GM21381 (cell line): Measurements from ENCODE around the gene TMEM161A.
A peak's percentile ranks its signal among the peaks of the same experiment; 100 is the strongest.
"Not testable (repeated sequence)": the region's sequence is repeated elsewhere in the genome, so short reads cannot be mapped to it uniquely, and the experiment has no call there.

ENCODE experiments used
- ATAC-seq: cut with Tn5 transposase; IDR thresholded peaks from one replicate; pipeline ENCODE4 v1.9.1; 2021; ENCODE audit warnings: mild to moderate bottlenecking, moderate library complexity; ENCODE audit not compliant: unreplicated experiment

TMEM161A gene

GRCh38 chr19:19155495-19156219 lies 17.4 kb upstream of the TMEM161A start:
- ATAC-seq = peak; percentile 62

DNA sequence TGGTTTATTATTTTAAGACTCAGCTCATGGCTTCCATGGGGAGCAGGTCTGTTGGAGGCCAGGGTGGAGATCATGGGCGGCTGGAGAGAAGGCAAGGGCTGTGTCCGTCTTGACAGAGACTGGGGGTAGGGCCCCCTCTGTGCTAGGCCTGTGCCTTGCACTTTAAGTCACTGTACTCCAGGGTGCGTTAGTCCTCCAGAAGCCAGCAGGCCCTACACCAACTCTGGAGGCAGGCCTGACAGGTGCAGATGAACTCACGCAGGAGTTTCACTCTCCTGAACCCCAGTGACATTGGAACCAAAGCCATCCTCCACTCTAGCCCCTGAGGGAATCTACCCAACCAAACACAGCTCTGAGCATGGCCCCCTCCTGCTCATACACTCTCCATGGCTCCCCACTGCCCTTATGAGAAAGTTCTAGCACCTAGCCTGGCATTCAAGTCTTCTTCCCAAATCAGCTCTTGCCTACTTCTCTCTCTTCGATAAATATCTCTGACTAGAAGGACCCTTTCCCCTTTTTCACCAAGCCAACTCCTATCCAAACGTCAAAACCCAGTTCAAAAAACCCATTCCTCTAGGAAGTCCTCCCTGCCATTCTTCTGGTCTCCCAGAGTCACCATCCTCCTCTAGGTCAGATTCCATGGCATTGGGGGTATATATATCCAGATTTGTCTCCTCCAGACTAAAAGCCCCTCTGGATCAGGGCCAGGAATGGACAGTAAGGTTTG lies 16.7 kb upstream of the TMEM161A start:
- no peak for ATAC-seq

- ATAC-seq = no peak
Observed at GRCh38 chr19:19152668-19153384, 14.5 kb upstream of the TMEM161A start.

DNA sequence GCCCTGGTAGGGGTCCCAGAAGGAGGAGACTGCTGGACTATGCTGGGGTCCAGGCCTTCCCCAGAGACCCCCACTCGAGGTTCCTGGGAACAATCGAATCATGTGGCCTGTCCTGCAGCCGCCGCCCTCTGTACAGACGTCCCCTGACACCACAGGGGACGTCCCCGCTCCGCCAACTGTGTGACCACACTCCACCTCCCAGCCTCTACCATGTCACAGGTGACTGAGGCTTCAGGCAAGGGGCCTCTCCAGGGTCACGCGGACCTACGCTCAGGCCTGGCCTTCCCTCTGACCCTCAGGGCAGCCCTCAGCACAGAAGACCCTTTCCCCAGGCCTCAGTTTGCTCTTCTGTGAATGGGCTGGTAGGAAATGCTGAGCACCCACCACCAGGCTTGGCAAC lies 13.1 kb upstream of the TMEM161A start:
- no peak for ATAC-seq

GRCh38 chr19:19149435-19149834 lies 11.2 kb upstream of the TMEM161A start:
- ATAC-seq = no peak

DNA sequence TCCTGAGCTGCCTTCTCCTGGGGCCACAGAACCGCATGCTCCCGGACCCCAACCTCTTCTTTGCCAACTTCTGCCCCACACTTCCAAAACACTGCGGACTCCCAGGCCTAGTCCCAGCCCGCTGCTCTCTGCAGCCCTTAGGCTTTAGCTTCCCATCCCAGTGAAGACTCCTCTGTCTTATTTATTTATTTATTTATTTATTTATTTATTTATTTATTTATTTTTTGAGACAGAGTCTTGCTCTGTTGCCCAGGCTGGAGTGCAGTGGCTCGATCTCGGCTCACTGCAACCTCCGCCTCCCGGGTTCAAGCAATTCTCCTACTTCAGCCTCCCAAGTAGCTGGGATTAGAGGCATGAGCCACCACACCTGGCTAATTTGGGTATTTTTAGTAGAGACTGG lies 10.2 kb upstream of the TMEM161A start:
- not testable (repeated sequence) for ATAC-seq

GRCh38 chr19:19147344-19147743 lies 9.1 kb upstream of the TMEM161A start:
- no peak for ATAC-seq

DNA sequence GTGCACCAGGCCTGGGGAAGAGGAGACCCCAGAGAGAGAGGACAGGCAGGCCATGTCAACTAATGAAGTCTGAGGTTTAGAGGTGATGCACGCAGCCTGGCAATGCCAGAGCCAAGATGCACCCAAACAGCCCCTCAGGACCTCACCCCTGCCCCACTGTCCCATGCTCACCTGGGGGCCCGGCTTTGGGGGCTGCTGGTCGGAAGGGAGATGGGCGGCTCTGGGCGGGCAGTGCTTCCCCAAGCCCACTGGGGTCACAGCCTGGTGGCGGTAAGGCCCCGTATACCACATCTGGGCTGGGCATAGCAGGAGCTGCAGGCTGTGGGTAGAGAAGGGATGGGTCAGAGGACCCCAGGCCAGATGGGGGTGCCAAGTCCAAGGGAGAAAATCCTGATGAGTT lies 8.6 kb upstream of the TMEM161A start:
- ATAC-seq = no peak

DNA sequence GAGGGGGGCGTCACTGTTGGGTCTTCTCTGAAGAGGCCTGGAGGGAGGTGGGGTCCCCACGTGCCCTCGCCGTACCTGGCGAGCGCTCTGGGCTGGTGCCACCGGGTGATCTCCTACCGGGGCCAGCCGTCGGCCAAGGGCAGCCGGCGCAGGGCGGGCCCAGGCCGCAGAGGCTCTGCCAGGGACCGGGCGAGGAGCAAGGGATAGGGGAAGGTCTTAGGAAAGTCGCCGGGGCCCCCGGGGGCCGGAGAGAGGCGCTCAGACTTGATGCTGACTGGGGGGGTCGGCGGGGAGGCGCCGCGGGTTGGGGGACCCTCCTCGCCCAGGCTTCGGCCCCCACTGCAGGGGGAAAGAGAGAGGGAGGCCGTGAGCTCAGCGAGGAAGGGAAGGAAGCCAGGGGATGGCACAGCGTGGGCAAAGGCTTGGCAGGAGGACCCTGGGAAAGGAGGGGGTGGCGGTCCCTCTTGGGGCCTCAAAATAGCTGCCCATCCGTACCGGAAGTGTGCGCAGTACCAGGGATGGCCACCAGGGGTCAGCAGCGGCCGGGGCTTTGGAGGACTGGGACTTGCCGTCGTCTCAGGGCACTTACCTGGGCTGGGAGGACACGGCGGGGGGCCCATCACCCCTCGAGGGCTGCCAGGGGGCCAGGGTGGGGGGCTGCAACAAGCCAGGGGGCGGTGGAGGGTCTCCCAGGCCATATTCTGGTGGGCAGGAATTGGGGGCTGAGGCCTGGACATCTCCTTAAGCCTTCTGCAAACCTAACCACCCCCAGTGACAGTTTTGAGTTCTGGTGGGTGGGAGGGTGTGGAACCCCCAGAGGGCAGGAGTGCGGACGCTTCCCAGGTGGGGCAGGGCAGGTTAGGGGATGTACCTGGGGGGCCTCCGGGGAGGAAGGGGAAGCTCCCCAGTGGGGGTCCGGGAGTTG lies 7.7 kb upstream of the TMEM161A start:
- no peak for ATAC-seq

DNA sequence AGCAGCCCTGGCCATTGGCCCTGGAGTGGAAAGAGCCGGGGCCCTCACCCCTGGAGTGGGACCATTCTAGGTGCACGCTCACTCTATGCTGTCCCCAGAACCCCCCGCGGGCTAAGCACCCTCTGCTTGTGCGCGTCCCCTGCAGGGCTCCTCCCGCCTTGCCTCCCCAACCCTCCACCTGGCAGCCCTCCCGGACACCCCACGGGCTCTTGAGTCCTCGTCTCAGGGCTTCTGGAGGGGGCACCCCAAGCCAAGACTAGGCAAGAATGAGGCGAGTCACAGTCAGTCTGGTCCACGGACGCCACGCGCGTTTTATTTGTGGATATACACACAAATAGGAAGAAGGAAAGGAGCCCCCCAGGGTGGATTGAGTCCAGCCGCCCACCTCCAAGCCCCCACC lies 7.0 kb upstream of the TMEM161A start:
- ATAC-seq = no peak

- no peak for ATAC-seq
Observed at GRCh38 chr19:19142347-19142746, 4.1 kb upstream of the TMEM161A start.

- ATAC-seq = no peak
Observed at GRCh38 chr19:19140476-19140875, 2.2 kb upstream of the TMEM161A start.

DNA sequence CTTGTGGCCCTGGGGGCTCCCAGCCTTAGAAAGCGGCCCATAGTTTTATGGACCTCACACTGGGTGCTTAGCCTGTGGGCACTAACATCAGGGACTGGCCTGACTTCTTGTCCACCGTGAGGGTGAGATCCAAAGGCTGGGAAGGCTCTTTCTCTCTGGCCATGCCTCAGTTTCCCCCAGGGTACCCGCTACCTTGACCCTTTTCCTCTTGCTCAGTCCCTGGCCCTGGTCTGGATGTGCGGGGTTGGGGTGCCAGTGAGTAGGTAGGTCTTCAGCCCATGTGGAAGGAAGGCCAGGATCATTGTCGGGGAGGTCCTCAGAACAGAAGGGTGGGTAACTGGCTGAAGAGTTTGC lies 1.6 kb upstream of the TMEM161A start:
- no peak for ATAC-seq

DNA sequence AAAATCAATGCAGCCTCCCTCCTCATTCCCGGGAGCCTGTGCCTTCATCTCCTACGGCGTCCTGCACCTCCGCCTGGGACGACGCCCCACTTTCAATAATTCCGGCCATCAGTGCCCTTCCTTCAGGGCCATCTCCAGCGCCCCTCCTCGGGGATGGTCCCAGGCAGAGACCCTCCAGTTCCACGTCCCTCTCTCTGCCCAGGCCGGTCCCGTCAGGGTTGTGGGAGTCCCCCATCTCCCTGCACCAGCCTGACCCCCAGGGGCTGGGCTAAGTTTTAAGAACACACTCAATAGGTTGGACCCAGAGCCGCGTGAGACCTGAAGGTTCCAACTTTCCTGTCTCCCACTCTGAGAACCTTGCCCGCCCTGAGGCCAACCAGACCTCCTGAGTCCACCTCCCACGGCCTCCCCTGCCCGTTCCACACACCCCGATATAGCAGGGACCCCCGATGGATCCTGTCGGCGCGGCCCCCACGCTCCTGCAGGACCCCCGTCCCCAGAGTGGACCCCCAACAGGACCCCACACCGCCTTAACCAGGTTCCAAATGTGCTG lies 646 bp downstream of the TMEM161A start:
- peak; percentile 4 for ATAC-seq

- not testable (repeated sequence) for ATAC-seq
Observed at GRCh38 chr19:19135713-19136112, 2.6 kb downstream of the TMEM161A start.

GRCh38 chr19:19134687-19135158 lies 3.6 kb downstream of the TMEM161A start:
- ATAC-seq = no peak

GRCh38 chr19:19133985-19134384 lies 4.3 kb downstream of the TMEM161A start:
- ATAC-seq = no peak

GRCh38 chr19:19132912-19133311 lies 5.4 kb downstream of the TMEM161A start:
- ATAC-seq = no peak

GRCh38 chr19:19131989-19132388 lies 6.3 kb downstream of the TMEM161A start:
- ATAC-seq = no peak

GRCh38 chr19:19126102-19126501 lies 12.2 kb downstream of the TMEM161A start:
- no peak for ATAC-seq
